ENCODE measurements around the gene VPS13D. TPM values are rescaled to one million over a fixed set of nuclear protein-coding genes. Genes with fewer than 3 reads are reported as not detected.

VPS13D gene
- total RNA-seq, 1 experiment from 2014 or later: 31.6 TPM

- Histone ChIP-seq H3K9ac (ENCODE audit: low read length) (no peak overlapping the region), H3K4me1 (ENCODE audit: control insufficient read depth in 1 of 2, insufficient read depth in 2 of 2, low read length in 2 of 2) (peaks cover 4 to 12% of the 10 kb centered on the region in 2 experiments; a peak in 2 of 4 replicates), H3K27ac (ENCODE audit: low read depth, low read length) (no peak overlapping the region), H3K9me3 (ENCODE audit: control insufficient read depth in 1 of 2, insufficient read depth in 1 of 2, low read depth in 1 of 2, low read length in 2 of 2) (peaks cover 0 to 7% of the 10 kb centered on the region in 2 experiments; a peak in 1 of 4 replicates), H2AFZ (ENCODE audit: low read depth, low read length, poor library complexity, severe bottlenecking) (no peak overlapping the region), H3K4me2 (ENCODE audit: low read length) (no peak overlapping the region), H3K4me3 (replicated peaks in 1 of 2; ENCODE audit: low read depth in 1 of 2, low read length in 2 of 2) (no peak overlapping the region), H3K36me3 (ENCODE audit: control insufficient read depth in 1 of 2, insufficient read depth in 2 of 2, low read length in 2 of 2) (peaks cover 0 to 24% of the 10 kb centered on the region in 2 experiments; a peak in 1 of 4 replicates), H3K79me2 (ENCODE audit: insufficient read depth, low read length) (no peaks in the 10 kb centered on the region), H3K27me3 (ENCODE audit: insufficient read depth, low read length) (no peaks in the 10 kb centered on the region), H3K9me2 (ENCODE audit: insufficient read depth) (no peaks in the 10 kb centered on the region), H4K20me1 (ENCODE audit: insufficient read depth) (no peaks in the 10 kb centered on the region)
- ChIA-PET CTCF (no interaction called here), POLR2A (no interaction called here), RAD21 (ENCODE audit: low non-redundant PET in 1 of 2, low total read pairs in 2 of 2, uncharacterized antibody in 2 of 2, unreplicated experiment in 2 of 2) (no interaction called here)
- TF ChIP-seq SRF (IDR thresholded peaks at IDR 0.05; ENCODE audit: low read depth) (no peak), ZNF274 (IDR thresholded peaks at IDR 0.05; ENCODE audit: low read depth, low read length) (no peak), CTCF (IDR thresholded peaks at IDR 0.05 in 2 of 3, conservative IDR thresholded peaks at IDR 0.05 in 1 of 3; ENCODE audit: borderline replicate concordance in 1 of 3, insufficient read depth in 1 of 3, low read depth in 2 of 3, low read length in 2 of 3) (no peak), POLR2AphosphoS5 (IDR thresholded peaks at IDR 0.05; ENCODE audit: low read depth, low read length) (no peak), EZH2phosphoT487 (IDR thresholded peaks at IDR 0.05; ENCODE audit: borderline replicate concordance) (no peak), EGR1 (IDR thresholded peaks at IDR 0.05; ENCODE audit: low read depth) (no peak), MAX (IDR thresholded peaks at IDR 0.05) (no peak), SP1 (IDR thresholded peaks at IDR 0.05; ENCODE audit: low read depth) (no peak), SIN3A (IDR thresholded peaks at IDR 0.05; ENCODE audit: low read depth) (no peak), YY1 (IDR thresholded peaks at IDR 0.05; ENCODE audit: extremely low read depth, insufficient replicate concordance, low read depth, low read length) (no peak), CBX3 (IDR thresholded peaks at IDR 0.05; ENCODE audit: low read depth) (no peak), CEBPB (IDR thresholded peaks at IDR 0.05; ENCODE audit: low read depth) (no peak), POLR2A (IDR thresholded peaks at IDR 0.05; ENCODE audit: borderline replicate concordance, extremely low read depth, insufficient read depth, insufficient read length) (no peak)
- TF ChIP-seq, protein P1, sequence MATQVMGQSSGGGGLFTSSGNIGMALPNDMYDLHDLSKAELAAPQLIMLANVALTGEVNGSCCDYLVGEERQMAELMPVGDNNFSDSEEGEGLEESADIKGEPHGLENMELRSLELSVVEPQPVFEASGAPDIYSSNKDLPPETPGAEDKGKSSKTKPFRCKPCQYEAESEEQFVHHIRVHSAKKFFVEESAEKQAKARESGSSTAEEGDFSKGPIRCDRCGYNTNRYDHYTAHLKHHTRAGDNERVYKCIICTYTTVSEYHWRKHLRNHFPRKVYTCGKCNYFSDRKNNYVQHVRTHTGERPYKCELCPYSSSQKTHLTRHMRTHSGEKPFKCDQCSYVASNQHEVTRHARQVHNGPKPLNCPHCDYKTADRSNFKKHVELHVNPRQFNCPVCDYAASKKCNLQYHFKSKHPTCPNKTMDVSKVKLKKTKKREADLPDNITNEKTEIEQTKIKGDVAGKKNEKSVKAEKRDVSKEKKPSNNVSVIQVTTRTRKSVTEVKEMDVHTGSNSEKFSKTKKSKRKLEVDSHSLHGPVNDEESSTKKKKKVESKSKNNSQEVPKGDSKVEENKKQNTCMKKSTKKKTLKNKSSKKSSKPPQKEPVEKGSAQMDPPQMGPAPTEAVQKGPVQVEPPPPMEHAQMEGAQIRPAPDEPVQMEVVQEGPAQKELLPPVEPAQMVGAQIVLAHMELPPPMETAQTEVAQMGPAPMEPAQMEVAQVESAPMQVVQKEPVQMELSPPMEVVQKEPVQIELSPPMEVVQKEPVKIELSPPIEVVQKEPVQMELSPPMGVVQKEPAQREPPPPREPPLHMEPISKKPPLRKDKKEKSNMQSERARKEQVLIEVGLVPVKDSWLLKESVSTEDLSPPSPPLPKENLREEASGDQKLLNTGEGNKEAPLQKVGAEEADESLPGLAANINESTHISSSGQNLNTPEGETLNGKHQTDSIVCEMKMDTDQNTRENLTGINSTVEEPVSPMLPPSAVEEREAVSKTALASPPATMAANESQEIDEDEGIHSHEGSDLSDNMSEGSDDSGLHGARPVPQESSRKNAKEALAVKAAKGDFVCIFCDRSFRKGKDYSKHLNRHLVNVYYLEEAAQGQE (IDR thresholded peaks at IDR 0.05; ENCODE audit: low read depth): no peak
- ATAC-seq: no peak
- no TSS peak for BruUV-seq (replicated peaks)
- DNase-seq (ENCODE audit: low read depth, low spot score): no peak
- intact Hi-C loops (cut with micrococcal nuclease): no loop called here
Measured at GRCh38 chr1:12414444-12415018, 184.7 kb downstream of the VPS13D start.

Measured in HCT116 (cell line).